GM12801 (cell line): ENCODE results near the gene CT47C1.

Experiments
- TF ChIP-seq, protein P1 (sequence below): IDR thresholded peaks from one replicate; pipeline ENCODE4 v1.5.1; 2011; ENCODE audit warnings: control low read depth; ENCODE audit not compliant: insufficient read length; ENCODE audit errors: extremely low read depth

The CT47C1 gene

GRCh38 chrX:119042040-119042439 lies 30.8 kb upstream of the CT47C1 start:
- TF ChIP-seq, protein P1, sequence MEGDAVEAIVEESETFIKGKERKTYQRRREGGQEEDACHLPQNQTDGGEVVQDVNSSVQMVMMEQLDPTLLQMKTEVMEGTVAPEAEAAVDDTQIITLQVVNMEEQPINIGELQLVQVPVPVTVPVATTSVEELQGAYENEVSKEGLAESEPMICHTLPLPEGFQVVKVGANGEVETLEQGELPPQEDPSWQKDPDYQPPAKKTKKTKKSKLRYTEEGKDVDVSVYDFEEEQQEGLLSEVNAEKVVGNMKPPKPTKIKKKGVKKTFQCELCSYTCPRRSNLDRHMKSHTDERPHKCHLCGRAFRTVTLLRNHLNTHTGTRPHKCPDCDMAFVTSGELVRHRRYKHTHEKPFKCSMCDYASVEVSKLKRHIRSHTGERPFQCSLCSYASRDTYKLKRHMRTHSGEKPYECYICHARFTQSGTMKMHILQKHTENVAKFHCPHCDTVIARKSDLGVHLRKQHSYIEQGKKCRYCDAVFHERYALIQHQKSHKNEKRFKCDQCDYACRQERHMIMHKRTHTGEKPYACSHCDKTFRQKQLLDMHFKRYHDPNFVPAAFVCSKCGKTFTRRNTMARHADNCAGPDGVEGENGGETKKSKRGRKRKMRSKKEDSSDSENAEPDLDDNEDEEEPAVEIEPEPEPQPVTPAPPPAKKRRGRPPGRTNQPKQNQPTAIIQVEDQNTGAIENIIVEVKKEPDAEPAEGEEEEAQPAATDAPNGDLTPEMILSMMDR: no peak

DNA sequence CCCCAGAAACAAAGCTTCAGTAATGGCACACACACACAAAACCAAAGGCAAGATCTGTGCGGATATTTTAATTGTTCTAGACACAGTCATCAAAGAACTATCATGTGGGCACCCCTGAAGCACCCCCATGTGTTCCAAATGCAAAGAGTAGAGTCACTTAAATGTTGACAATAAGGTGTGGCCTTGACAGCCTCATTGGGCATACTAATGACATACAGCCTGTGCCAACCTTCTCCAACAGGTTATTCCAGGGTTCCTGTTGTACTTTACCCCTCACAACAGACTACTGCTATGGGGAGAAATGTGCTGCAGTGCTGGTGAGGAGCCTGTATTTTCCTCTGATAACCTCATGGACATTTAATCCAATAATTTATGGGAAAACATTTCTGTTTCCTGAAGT lies 29.8 kb upstream of the CT47C1 start:
- TF ChIP-seq, protein P1: no peak

- TF ChIP-seq, protein P1: no peak
Measured at GRCh38 chrX:119045884-119046283, 26.9 kb upstream of the CT47C1 start.

GRCh38 chrX:119055687-119056086 lies 17.1 kb upstream of the CT47C1 start:
- TF ChIP-seq, protein P1: no peak

- TF ChIP-seq, protein P1: no peak
Measured at GRCh38 chrX:119062750-119063374, 9.9 kb upstream of the CT47C1 start.

GRCh38 chrX:119063428-119063827 lies 9.4 kb upstream of the CT47C1 start:
- TF ChIP-seq, protein P1: no peak

- TF ChIP-seq, protein P1: no peak
Measured at GRCh38 chrX:119067023-119067739, 5.6 kb upstream of the CT47C1 start.
